CD4-positive, alpha-beta T cell treated with Interleukin-6 at 100 ng/mL for 8 hours (primary cell): Measurements from ENCODE around the gene COBL.

Experiments
- DNase-seq: peaks from one replicate; pipeline ENCODE4 v3.0.0-alpha.2; 2020; ENCODE audit warnings: mixed read lengths, low spot score

Gene COBL

GRCh38 chr7:51077316-51077986 lies 239.2 kb downstream of the COBL start:
- no peak for DNase-seq

GRCh38 chr7:51075681-51076580 lies 240.7 kb downstream of the COBL start:
- no peak for DNase-seq

DNA sequence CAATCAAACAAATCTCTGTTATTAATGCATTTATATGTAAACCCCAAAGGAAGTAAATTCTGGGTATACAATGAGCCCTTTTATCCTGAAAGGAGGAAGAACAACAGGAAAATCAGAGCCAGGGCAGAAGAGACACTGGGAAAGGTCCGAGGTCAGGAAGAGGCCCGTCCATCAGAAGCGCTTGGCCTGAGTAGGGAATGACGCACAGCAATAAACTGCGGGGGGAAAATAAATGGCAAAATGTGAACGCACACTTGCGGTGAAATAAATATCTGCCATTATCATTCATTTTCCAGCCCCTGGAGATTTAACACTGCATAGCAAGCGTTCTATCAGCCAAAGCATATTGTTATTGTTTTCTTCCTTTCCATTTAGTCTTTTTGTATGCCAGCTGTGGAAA lies 243.4 kb downstream of the COBL start:
- no peak for DNase-seq

DNA sequence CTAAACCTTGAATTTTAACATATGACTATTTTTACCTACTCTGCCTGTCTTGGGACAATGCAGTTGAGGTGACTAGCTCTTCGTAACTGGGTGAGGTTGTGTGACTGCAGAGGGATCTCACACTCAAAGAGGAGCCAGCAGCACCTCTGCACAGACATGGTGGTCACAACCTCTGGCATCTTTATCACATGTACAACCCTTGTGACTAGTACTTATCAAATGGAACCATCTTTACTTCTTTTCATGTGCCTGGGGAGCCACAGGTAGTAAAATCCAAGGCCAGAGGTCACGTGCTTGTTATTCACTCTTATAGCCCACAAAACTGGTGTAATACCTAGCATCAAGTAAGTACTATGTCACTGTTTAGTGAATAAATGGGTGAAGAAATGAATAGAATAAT lies 244.3 kb downstream of the COBL start:
- no peak for DNase-seq

GRCh38 chr7:51071427-51071826 lies 245.2 kb downstream of the COBL start:
- no peak for DNase-seq

DNA sequence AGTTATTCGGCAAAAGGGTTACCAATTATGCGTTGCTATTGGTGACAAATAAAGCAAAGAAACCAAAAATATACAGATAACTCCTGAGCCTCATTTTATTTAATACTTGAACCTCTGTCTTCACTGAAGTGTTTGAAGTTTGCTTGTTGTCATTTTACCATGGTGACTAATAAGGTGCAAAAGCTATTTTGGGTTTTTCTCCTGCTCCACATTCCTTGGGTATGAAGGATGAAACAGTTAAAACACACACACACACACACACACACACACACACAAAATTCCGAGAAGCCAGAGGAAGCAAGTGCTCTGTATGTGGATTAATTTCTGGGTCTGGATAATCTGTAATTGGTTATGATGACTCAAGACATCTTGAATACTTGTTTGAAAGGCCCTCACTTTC lies 246.5 kb downstream of the COBL start:
- DNase-seq, result no peak

DNA sequence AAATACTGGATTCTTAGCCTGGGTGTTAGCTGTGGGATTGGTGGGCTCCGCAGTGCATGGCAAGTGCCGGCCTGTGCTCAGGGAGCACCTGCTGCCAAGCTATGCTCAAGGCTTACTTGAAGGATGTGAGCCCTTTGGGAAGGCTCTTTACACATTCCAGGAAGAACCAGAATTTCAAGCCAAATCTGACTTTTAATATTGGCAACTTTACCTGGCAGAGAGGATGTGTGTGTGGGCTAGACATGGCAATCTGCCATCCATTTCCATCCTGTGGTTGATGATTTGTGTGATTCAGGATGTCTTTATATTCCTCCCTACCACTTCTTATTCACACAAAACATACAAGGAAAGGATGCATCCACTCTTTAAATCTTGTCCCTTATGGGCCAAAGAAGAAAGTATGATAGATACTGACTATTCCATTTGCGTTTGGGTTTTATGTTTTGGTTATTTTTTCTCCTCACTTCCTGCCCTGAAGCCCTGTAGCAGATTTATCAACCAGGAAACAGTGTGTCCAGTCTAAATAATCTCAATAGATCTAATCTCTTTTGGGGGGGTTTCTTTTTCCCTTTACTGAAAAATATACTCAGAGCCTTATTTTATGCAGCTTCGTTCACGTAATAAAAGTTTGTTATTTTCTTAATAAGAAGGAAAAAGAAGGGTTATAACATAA lies 247.1 kb downstream of the COBL start:
- no peak for DNase-seq

DNA sequence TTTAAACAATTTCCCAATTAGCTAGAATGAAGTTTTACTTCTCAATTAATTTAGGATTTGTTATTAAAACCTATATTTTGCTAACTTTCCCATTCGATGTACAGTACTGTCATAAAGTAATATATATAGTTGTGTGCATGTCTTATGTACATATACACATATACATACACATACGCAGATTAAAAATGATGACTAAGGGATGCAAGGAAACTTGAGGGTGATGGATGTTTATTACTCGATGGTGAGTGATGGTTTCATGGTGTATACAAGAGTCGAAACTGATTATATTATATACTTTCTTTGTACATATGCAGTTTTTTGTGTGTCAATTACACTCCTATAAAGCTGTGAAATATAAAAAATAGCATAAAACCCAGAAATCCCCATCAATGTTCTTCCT lies 248.2 kb downstream of the COBL start:
- DNase-seq, result no peak

DNA sequence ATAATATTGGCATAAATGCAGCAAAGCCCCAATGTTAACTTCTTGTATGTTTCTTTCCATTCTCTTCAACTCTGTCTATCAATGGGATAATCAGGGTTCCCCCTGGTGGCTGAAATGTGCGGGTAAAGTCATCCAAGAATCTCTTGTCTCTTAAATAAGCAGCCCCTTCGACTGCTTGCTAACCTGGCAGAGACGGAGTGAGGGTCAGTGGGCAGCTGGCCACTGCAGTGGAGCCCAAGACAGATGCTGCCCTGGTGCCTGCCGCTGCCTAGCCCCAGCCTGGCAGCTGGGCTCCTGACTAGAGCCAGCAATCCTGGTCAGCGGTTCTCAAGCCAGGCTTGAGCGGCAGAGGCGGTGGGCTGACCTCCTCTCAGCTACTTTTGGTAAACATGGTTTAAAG lies 248.9 kb downstream of the COBL start:
- DNase-seq, result peak; percentile 18

DNA sequence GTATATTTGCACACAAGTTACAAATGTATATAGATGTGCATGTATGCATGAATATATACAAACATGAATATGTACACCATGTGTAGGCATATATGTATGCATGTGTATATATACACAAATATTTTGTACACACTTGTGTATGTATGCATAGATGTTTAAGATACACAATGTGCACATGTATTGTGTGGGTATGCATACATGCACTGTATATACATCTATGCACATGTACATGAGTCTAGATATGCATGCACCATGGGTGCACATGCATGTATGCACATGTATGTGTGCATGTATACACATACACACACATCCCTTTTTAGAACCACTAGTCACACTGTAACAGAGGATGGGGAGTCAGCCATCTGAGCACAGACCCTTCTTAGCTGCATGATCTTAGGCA lies 249.4 kb downstream of the COBL start:
- DNase-seq, result no peak

DNA sequence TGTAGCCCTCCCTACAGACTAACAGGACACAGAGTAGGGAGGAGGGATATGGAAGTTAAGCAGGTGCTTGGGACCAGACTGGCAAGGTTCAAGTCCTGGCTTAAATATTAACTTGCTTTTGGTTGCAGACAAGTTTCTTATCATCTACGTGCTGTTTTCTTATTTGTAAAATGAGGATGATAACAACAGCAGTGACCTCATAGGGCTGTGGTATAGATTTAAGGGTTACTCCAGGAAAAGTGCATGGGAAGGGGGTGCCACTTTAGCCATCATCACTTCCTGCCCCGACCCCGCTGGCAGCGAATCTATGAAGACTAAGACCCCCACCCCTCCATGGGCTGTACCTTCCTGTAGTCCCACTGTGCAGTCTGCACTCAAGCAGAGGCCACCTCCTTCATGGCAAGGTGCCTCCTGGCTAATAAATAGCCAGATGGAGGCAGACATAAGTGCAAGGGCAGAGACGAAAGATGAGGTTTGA lies 250.2 kb downstream of the COBL start:
- DNase-seq, result no peak

GRCh38 chr7:51065766-51066165 lies 250.8 kb downstream of the COBL start:
- DNase-seq, result no peak

- DNase-seq, result no peak
These were observed 251.9 kb downstream of the COBL start for GRCh38 chr7:51064688-51065087.

- no peak for DNase-seq
These were observed 254.2 kb downstream of the COBL start for GRCh38 chr7:51062222-51062987.

- DNase-seq, result no peak
These were observed 256.1 kb downstream of the COBL start for GRCh38 chr7:51060536-51060935.

GRCh38 chr7:51059504-51060142 lies 257.0 kb downstream of the COBL start:
- no peak for DNase-seq

GRCh38 chr7:51058764-51059163 lies 257.8 kb downstream of the COBL start:
- DNase-seq, result no peak

- DNase-seq, result no peak
These were observed 261.4 kb downstream of the COBL start for GRCh38 chr7:51055039-51055840.

GRCh38 chr7:51054231-51054630 lies 262.4 kb downstream of the COBL start:
- no peak for DNase-seq

DNA sequence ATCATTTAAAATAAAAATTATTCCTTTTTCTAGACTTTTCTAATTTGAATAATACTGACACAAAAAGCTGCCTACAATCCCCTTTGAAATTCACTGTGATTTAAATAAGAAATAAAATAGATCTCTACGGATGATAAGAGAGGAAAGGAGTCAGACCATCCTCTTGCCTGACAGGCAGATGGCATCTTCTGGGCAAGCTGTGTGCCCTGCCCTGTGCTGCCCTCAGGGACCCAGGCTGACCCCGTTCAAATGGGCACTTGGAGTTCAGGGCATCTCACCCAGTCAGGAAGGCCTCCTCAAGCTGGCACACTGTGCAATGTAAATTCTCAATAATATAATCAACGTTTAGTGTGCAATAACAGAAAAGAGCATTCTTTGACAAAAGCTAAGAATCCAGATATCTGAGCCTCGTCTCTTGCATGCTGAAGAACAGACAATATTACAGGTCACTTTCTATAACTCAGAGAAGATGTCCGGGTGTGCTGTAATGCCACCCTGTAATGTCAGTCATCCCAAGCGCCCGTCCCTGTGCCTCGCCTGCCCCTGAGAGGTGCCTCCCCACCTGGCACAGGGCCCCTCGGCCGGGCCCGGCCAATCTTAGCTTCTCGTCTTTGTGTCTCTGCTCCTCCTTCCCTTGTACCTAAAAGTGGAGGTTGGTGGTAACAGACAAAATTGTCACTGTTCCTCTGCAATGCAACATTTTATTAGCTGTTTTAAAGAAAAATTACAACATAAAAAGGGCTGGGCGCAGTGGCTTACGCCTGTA lies 263.3 kb downstream of the COBL start:
- no peak for DNase-seq
